GM23338 (cell line): ENCODE measurements around the gene NCR1. TPM values are rescaled to one million over a fixed set of nuclear protein-coding genes. Genes with fewer than 3 reads are reported as not detected.

ENCODE experiments used
- ATAC-seq: fragments of 200-7000 bp; cut with Tn5 transposase; 3 replicates; pipeline ENCODE4 v1.9.1; 2020
- DNase-seq: peaks from one replicate; pipeline ENCODE4 v3.0.0-alpha.2; 2015; ENCODE audit warnings: low spot score
- H2AFZ ChIP-seq: fragments of 200-600 bp; sonication (generic); 2 replicates; pipeline ENCODE4 v1.8.0; 2016; ENCODE audit warnings: antibody characterized with exemption, mild to moderate bottlenecking, moderate library complexity
- H3F3A ChIP-seq: fragments of 200-600 bp; sonication (generic); replicated peaks from 2 replicates; pipeline ENCODE4 v1.8.0; 2017; ENCODE audit warnings: antibody characterized with exemption, mixed run types, low read depth
- H3K27ac ChIP-seq: fragments of 200-600 bp; sonication (generic); 2 replicates; pipeline ENCODE4 v1.6.1; 2016; ENCODE audit warnings: low read depth
- H3K27me3 ChIP-seq: fragments of 200-600 bp; sonication (generic); 2 replicates; pipeline ENCODE4 v1.8.0; 2016; ENCODE audit warnings: mild to moderate bottlenecking, mixed run types, moderate library complexity; ENCODE audit not compliant: insufficient read depth
- H3K36me3 ChIP-seq: fragments of 200-600 bp; sonication (generic); 2 replicates; pipeline ENCODE4 v1.8.0; 2016; ENCODE audit warnings: mild to moderate bottlenecking; ENCODE audit not compliant: insufficient read depth
- H3K4me1 ChIP-seq: fragments of 200-600 bp; sonication (generic); 2 replicates; pipeline ENCODE4 v1.8.0; 2016; ENCODE audit warnings: mild to moderate bottlenecking, moderate library complexity; ENCODE audit not compliant: insufficient read depth
- H3K4me2 ChIP-seq: fragments of 200-600 bp; sonication (generic); 2 replicates; pipeline ENCODE4 v1.7.1; 2017; ENCODE audit warnings: mixed run types
- H3K4me3 ChIP-seq: fragments of 200-600 bp; sonication (generic); 2 replicates; pipeline ENCODE4 v1.6.1; 2016; ENCODE audit warnings: mixed run types
- H3K79me2 ChIP-seq: fragments of 200-600 bp; sonication (generic); replicated peaks from 2 replicates; pipeline ENCODE4 v1.8.0; 2017; ENCODE audit warnings: mild to moderate bottlenecking; ENCODE audit not compliant: insufficient read depth
- H3K9me2 ChIP-seq: fragments of 200-600 bp; sonication (generic); 2 replicates; pipeline ENCODE4 v1.8.0; 2017; ENCODE audit not compliant: insufficient read depth
- H4K20me1 ChIP-seq: fragments of 200-600 bp; sonication (generic); replicated peaks from 2 replicates; pipeline ENCODE4 v1.8.0; 2017; ENCODE audit warnings: mild to moderate bottlenecking; ENCODE audit not compliant: insufficient read depth
- H3K27ac Mint-ChIP-seq: 2 replicates; pipeline ENCODE4 v1.8.0; 2020; ENCODE audit warnings: inconsistent platforms, mild to moderate bottlenecking, moderate library complexity, mixed read lengths
- H3K27me3 Mint-ChIP-seq: 3 replicates; pipeline ENCODE4 v1.8.0; 2022; ENCODE audit warnings: low read depth, mild to moderate bottlenecking, moderate library complexity, mixed read lengths, inconsistent platforms; ENCODE audit not compliant: insufficient read depth, poor library complexity
- H3K36me3 Mint-ChIP-seq: 3 replicates; pipeline ENCODE4 v1.8.0; 2021; ENCODE audit warnings: low read depth, mild to moderate bottlenecking, inconsistent platforms, moderate library complexity, mixed read lengths
- H3K4me1 Mint-ChIP-seq: 3 replicates; pipeline ENCODE4 v1.8.0; 2020; ENCODE audit warnings: mild to moderate bottlenecking, inconsistent platforms, mixed read lengths
- H3K4me3 Mint-ChIP-seq: 3 replicates; pipeline ENCODE4 v1.8.0; 2021; ENCODE audit warnings: moderate library complexity, mild to moderate bottlenecking, inconsistent platforms, mixed read lengths
- H3K9me3 Mint-ChIP-seq: 3 replicates; pipeline ENCODE4 v1.8.0; 2020; ENCODE audit warnings: moderate library complexity, mild to moderate bottlenecking, inconsistent platforms, mixed read lengths
- ETS1 ChIP-seq: IDR thresholded peaks from 2 replicates; pipeline ENCODE4 v1.6.1; 2016; ENCODE audit warnings: antibody characterized with exemption
- EZH2 ChIP-seq: fragments of 200-600 bp; sonication (generic); IDR thresholded peaks from one replicate; pipeline ENCODE4 v1.8.0; 2017; ENCODE audit warnings: antibody characterized with exemption, mild to moderate bottlenecking, low read depth; ENCODE audit not compliant: unreplicated experiment
- JUNB ChIP-seq: IDR thresholded peaks from one replicate; pipeline ENCODE4 v1.6.1; 2016; ENCODE audit warnings: antibody characterized with exemption; ENCODE audit not compliant: unreplicated experiment
- polyA plus RNA-seq: library from polyadenylated mRNA; unstranded; fragments of >200 nt; fragmentation: Nextera tagmentation; extraction: Ambion mirVana; gene quantifications from 2 replicates; pipeline ENCODE4 v1.2.1, GENCODE V29; 2016
- total RNA-seq: library from RNA; depleted of rRNA; stranded (reverse); fragments of >200 nt; shearing (Covaris generic); gene quantifications from 2 replicates; pipeline ENCODE4 v1.2.3, GENCODE V29; 2014
- TF ChIP-seq, protein P1 (sequence below): fragments of 250-450 bp; sonication (Bioruptor Pico); IDR thresholded peaks from 2 replicates; pipeline ENCODE4 v1.5.0; 2020; ENCODE audit warnings: mild to moderate bottlenecking, moderate library complexity
- TF ChIP-seq, protein P2 (sequence below): IDR thresholded peaks from one replicate; pipeline ENCODE4 v1.6.1; 2018; ENCODE audit warnings: antibody characterized with exemption; ENCODE audit not compliant: unreplicated experiment

Gene NCR1
- total and polyA plus RNA-seq, 2 experiments from 2014 or later = 1.8 to 2.0 TPM

GRCh38 chr19:54916822-54917221 is 10.9 kb downstream of the NCR1 start:
- ATAC-seq (no peak), DNase-seq (no peak)
- H3K36me3 Mint-ChIP-seq = no peaks in the 10 kb centered on the region
- H3K4me1 ChIP-seq = no peaks in the 10 kb centered on the region
- H3K4me3 ChIP-seq = no peak overlapping the region
- H4K20me1 ChIP-seq = no peaks in the 10 kb centered on the region
- peaks cover 15% of the 10 kb centered on the region for H3K27me3 Mint-ChIP-seq
- no peak overlapping the region for H3K4me2 ChIP-seq
- no peaks in the 10 kb centered on the region for H3K27me3 ChIP-seq
- H3K4me1 Mint-ChIP-seq = no peaks in the 10 kb centered on the region
- no peaks in the 10 kb centered on the region for H3K9me2 ChIP-seq
- H3K79me2 ChIP-seq = no peaks in the 10 kb centered on the region
- H3K36me3 ChIP-seq = no peaks in the 10 kb centered on the region
- no peak overlapping the region for H2AFZ ChIP-seq
- no peak overlapping the region for H3K4me3 Mint-ChIP-seq
- no peak overlapping the region for H3K27ac Mint-ChIP-seq
- TF ChIP-seq JUNB = no peak
- TF ChIP-seq ETS1 = no peak
- TF ChIP-seq, protein P1, sequence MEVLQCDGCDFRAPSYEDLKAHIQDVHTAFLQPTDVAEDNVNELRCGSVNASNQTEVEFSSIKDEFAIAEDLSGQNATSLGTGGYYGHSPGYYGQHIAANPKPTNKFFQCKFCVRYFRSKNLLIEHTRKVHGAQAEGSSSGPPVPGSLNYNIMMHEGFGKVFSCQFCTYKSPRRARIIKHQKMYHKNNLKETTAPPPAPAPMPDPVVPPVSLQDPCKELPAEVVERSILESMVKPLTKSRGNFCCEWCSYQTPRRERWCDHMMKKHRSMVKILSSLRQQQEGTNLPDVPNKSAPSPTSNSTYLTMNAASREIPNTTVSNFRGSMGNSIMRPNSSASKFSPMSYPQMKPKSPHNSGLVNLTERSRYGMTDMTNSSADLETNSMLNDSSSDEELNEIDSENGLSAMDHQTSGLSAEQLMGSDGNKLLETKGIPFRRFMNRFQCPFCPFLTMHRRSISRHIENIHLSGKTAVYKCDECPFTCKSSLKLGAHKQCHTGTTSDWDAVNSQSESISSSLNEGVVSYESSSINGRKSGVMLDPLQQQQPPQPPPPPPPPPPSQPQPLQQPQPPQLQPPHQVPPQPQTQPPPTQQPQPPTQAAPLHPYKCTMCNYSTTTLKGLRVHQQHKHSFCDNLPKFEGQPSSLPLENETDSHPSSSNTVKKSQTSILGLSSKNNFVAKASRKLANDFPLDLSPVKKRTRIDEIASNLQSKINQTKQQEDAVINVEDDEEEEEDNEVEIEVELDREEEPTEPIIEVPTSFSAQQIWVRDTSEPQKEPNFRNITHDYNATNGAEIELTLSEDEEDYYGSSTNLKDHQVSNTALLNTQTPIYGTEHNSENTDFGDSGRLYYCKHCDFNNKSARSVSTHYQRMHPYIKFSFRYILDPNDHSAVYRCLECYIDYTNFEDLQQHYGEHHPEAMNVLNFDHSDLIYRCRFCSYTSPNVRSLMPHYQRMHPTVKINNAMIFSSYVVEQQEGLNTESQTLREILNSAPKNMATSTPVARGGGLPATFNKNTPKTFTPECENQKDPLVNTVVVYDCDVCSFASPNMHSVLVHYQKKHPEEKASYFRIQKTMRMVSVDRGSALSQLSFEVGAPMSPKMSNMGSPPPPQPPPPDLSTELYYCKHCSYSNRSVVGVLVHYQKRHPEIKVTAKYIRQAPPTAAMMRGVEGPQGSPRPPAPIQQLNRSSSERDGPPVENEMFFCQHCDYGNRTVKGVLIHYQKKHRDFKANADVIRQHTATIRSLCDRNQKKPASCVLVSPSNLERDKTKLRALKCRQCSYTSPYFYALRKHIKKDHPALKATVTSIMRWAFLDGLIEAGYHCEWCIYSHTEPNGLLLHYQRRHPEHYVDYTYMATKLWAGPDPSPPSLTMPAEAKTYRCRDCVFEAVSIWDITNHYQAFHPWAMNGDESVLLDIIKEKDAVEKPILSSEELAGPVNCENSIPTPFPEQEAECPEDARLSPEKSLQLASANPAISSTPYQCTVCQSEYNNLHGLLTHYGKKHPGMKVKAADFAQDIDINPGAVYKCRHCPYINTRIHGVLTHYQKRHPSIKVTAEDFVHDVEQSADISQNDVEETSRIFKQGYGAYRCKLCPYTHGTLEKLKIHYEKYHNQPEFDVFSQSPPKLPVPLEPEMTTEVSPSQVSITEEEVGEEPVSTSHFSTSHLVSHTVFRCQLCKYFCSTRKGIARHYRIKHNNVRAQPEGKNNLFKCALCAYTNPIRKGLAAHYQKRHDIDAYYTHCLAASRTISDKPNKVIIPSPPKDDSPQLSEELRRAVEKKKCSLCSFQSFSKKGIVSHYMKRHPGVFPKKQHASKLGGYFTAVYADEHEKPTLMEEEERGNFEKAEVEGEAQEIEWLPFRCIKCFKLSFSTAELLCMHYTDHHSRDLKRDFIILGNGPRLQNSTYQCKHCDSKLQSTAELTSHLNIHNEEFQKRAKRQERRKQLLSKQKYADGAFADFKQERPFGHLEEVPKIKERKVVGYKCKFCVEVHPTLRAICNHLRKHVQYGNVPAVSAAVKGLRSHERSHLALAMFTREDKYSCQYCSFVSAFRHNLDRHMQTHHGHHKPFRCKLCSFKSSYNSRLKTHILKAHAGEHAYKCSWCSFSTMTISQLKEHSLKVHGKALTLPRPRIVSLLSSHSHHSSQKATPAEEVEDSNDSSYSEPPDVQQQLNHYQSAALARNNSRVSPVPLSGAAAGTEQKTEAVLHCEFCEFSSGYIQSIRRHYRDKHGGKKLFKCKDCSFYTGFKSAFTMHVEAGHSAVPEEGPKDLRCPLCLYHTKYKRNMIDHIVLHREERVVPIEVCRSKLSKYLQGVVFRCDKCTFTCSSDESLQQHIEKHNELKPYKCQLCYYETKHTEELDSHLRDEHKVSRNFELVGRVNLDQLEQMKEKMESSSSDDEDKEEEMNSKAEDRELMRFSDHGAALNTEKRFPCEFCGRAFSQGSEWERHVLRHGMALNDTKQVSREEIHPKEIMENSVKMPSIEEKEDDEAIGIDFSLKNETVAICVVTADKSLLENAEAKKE = no peak
- TF ChIP-seq EZH2 = no peak
- TF ChIP-seq, protein P2, sequence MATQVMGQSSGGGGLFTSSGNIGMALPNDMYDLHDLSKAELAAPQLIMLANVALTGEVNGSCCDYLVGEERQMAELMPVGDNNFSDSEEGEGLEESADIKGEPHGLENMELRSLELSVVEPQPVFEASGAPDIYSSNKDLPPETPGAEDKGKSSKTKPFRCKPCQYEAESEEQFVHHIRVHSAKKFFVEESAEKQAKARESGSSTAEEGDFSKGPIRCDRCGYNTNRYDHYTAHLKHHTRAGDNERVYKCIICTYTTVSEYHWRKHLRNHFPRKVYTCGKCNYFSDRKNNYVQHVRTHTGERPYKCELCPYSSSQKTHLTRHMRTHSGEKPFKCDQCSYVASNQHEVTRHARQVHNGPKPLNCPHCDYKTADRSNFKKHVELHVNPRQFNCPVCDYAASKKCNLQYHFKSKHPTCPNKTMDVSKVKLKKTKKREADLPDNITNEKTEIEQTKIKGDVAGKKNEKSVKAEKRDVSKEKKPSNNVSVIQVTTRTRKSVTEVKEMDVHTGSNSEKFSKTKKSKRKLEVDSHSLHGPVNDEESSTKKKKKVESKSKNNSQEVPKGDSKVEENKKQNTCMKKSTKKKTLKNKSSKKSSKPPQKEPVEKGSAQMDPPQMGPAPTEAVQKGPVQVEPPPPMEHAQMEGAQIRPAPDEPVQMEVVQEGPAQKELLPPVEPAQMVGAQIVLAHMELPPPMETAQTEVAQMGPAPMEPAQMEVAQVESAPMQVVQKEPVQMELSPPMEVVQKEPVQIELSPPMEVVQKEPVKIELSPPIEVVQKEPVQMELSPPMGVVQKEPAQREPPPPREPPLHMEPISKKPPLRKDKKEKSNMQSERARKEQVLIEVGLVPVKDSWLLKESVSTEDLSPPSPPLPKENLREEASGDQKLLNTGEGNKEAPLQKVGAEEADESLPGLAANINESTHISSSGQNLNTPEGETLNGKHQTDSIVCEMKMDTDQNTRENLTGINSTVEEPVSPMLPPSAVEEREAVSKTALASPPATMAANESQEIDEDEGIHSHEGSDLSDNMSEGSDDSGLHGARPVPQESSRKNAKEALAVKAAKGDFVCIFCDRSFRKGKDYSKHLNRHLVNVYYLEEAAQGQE = no peak
- H3K27ac ChIP-seq = no peak overlapping the region
- no peaks in the 10 kb centered on the region for H3F3A ChIP-seq
- H3K9me3 Mint-ChIP-seq = peaks cover 15% of the 10 kb centered on the region
